NCI-H1048 (cell line): Measurements from ENCODE around the gene RDX.

Source experiments
- DNase-seq: peaks from one replicate; lab custom pipeline; 2025; lab: John Stamatoyannopoulos, UW

Gene RDX

DNA sequence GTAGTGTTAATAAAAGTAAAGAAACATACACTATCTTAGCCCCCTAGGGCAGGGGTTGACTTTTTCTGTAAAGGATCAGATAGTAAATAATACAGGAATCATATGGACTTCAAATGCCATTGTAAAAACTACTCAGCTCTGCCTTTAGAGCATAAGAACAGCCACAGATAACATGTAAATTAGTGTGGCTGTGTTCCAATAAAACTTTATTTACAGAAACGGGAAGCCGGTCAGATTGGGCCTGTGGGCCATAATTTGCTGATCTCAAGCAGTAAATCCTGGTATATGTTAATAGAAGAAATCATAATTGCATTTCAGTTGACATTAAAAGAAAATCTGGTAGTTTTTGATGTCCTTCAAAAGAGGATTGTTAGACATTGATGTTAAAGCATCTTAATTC lies 126.7 kb downstream of the RDX start:
- no peak for DNase-seq

DNA sequence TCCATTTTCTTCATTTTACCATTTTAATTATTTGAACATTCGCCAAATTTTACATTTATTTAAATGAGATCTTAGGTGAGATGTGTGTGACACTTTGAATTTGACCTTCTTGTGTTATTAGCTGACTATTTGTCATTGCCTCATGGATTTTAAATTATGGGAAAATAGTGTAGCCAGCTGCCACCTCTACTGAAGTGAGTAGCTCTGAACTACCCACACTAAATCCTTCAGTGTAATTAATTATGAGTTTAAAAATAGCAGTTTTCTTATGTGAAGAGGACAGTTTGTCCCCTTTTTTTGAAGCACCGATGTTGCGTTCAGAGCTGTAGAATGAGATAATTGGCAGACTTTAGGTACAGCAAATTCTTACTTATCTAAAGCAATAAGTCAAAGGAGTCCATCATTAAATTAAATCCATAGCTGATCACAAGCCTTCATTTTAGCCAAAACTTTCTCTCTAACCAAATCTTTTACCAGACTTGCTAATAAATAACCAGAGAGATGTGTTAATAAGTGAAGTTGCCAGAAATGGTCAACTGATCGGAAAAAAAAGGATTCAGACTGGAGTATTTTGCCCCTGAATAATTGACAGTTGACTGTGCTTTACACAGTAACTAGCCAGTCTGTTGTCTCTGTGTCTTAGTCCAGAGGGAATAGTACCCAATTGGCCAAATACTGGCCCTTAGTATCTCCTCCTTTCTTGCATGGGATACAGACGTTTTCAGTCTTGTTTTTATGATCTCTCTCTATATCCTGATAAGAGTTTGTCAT lies 128.2 kb downstream of the RDX start:
- DNase-seq = no peak

- DNase-seq = no peak
These were observed 131.1 kb downstream of the RDX start for GRCh38 chr11:110165039-110165925.

GRCh38 chr11:110162216-110162615 lies 134.2 kb downstream of the RDX start:
- DNase-seq = no peak

- DNase-seq = no peak
These were observed 135.4 kb downstream of the RDX start for GRCh38 chr11:110161061-110161460.

DNA sequence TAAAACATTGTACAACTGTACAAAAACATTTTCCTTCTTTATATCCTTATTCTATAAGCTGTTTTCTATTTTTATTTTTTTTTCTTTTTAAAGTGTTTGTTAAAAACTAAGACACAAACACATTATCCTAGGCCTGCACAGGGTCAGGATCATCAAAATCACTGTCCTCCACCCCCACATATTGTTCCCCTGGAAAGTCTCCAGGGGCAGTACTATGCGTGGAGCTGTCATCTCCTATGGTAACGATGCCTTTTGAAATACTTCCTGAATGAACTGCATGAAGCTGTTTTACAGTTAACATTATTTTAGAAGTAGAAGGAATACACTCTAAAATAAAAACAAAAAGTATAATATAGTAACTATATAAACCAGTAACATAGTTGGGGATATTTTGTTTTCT lies 136.0 kb downstream of the RDX start:
- DNase-seq = no peak

DNA sequence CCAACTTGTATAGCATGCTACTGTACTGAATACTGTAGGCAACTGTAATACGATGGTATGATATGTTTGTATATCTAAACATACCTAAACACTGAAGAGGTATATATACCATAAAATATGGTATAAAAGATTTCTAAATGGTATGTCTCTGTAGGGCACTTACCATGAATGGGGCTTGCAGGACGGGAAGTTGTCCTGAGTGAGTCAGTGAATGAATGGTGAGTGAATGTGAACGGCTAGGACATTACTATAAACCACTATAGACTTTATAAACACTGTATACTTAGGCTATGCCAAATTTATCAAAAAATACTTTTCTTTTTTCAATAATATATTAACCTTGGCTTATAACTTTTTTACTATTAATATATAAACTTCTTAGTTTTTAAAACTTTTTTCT lies 136.4 kb downstream of the RDX start:
- no peak for DNase-seq

GRCh38 chr11:110159476-110159875 lies 136.9 kb downstream of the RDX start:
- DNase-seq = no peak

DNA sequence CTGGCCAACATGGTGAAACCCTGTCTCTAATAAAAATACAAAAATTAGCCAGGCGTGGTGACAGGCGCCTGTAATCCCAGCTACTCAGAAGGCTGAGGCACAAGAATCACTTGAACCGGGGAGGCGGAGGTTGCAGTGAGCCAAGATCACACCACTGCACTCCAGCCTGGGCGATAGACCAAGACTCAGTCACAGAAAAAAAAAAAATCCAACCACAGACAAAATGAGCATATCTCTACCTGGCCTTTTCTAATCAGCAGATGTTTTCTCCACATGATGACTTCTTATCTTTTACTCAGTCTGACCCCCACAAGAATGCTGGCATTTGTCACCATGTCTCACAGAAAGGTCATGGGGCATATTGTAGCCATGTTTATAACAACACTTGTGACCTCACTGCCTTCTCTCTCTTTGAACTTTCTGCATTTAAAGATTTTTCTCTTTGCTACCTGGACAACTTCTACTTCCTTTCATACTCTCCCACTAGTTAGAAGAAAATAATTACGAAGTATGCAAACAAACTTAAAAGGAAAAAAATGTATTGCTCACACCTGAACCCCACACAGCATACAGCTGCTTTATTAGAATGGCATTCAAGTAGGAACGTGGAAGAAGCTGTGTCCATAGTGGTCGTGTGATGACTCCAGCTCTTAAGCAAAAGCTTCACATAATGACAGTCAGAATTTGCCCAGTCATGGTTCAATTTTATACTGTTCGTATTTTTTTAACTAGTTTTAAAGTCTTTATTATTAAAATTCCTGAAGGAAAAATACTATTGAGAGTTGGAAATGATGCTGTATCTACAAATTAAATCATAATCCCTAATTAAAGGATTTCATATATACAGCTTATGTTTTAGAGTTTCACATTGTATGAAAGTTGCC lies 137.9 kb downstream of the RDX start:
- DNase-seq = no peak

DNA sequence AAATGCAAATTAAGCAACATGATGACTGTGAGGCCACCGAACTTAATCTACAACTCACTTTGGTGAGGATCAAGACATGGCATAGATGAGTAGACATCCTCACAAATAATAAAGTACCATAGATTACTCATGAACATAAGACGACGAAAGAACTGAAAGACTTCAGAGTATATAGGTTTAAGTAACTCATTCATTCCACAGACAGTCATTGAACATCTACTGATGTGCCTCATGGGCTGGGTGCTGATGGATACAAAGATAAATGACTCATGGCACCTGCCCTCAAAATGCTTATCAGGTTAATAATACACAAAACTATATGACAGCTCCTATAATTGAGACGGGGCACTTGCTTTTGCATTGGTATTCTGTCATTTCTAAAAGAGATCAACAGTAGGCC lies 139.9 kb downstream of the RDX start:
- no peak for DNase-seq

GRCh38 chr11:110153474-110153873 lies 142.9 kb downstream of the RDX start:
- DNase-seq = no peak

DNA sequence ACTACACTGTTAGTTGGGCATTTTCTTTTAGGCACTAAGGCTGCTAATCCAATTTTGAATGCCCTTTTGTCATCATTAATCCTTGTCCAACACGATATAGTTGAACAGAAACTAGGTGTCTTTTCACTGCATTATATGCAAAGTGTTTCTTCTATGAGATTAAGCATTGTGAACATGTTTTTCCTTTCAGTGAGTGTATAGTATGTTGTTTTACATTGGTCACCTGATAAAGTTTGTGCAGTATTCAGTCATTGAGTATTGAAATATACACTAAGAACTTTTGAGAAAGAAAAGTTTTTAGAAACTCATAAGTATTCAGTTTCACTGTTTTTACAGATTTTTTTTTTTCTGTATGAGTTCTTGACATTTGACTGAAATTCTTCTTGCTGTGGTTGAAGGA lies 144.2 kb downstream of the RDX start:
- no peak for DNase-seq

- DNase-seq = no peak
These were observed 147.4 kb downstream of the RDX start for GRCh38 chr11:110148775-110149744.

GRCh38 chr11:110147962-110148709 lies 148.3 kb downstream of the RDX start:
- no peak for DNase-seq

- DNase-seq = no peak
These were observed 154.6 kb downstream of the RDX start for GRCh38 chr11:110141812-110142211.

- DNase-seq = no peak
These were observed 162.3 kb downstream of the RDX start for GRCh38 chr11:110134110-110134509.

DNA sequence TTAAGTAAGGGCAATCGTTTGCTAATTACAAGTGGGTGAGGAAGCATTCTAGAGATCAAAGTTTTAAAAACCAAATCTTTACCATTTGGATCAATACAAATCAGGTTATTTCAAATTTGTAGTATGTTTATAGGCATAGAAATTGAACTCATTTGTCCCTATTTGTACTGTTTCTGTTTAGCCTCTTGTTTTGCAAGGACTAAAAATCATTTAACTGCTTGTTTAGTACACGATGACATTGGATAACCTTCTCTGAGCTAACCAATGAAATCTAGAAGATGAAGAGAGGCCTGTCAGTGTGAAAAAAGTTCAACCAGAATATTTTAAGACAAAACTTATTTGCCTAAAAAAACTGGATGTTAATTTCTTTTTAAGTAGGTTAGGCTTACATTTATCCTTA lies 163.3 kb downstream of the RDX start:
- DNase-seq = no peak

GRCh38 chr11:110131386-110132123 lies 164.9 kb downstream of the RDX start:
- DNase-seq = no peak

GRCh38 chr11:110130642-110131238 lies 165.7 kb downstream of the RDX start:
- no peak for DNase-seq
